ENCODE data around the gene ABCB9. TPM values are rescaled to one million over a fixed set of nuclear protein-coding genes. Genes with fewer than 3 reads are reported as not detected.
"Not testable (repeated sequence)": the region's sequence is repeated elsewhere in the genome, so short reads cannot be mapped to it uniquely, and the experiment has no call there.

Gene ABCB9
- total RNA-seq (3.9 and 4.4 TPM in 2 replicates), polyA plus RNA-seq (5.5 and 7.3 TPM in 2 replicates)

DNA sequence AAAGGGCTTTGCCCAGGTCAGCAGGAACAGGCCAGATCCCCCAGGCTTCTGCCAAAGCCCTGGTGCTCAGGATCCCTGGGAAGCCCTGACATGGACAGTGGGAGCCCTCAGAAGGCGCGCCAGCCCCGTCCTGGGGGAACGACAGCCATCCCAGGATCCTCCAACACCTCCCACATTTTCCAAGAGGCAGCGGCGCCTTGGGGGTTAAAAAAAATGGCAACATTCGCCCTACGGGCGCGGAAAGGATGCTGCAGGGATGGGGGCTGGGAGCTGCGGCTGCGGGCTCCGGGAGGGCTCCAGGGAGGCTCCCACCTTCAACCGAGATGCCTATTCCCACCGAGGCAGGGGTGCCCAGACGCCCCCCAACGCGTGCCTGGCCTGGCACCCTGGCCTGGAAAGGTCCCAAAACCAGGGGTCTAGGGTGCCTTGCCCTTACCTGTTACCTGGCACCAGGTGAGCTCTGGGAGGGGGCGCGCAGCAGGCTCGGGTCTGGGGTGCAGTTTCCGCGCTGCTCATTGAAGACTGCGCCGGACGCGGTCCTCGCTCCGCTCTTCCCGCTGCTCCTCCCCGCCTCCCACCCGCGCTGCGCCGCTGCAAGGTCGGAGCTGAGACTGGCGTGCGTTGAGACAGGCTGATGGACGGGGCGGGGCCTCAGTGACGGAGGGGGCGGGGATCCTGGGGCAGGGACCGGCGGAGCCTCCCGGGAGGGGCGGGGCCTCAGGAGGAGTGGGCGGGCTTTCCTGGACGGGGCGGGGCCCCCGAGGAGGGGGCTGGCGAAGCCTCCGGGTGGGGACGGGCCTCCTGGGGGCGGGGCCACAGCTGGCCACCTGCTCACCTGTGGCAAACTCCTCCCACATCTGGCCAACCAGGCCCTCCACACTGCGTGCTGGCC is at the start of gene ABCB9:
TSS of gene ABCB9 (minus strand) at position 613 of the 892 bp plus-strand sequence. CDS start 6,228 bp downstream, outside the sequence.
- H3K36me3 ChIP-seq (replicated peaks; ENCODE audit: insufficient read depth, low read depth): no peaks in the 10 kb centered on the region
- no peaks in the 10 kb centered on the region for H3K9me3 ChIP-seq (ENCODE audit: low read depth)
- peak; percentile 98 for DNase-seq (ENCODE audit: low spot score)
- no peaks in the 10 kb centered on the region for H3K27me3 ChIP-seq
- 1% methylated on average over 38 of the region's 55 CpGs for WGBS (ENCODE audit: low lambda C conversion rate, missing lambda C conversion rate)
- no peaks in the 10 kb centered on the region for H3K9me2 ChIP-seq (replicated peaks; ENCODE audit: insufficient read depth)
- no peaks in the 10 kb centered on the region for H3K79me2 ChIP-seq
- H3K4me3 ChIP-seq: peak within 1 kb of the TSS; percentile 30
- H3K27ac ChIP-seq: no peak within 1 kb of the TSS
- H4K20me1 ChIP-seq (ENCODE audit: insufficient read depth, poor library complexity, severe bottlenecking): no peaks in the 10 kb centered on the region
- peak within 1 kb of the TSS; percentile 56 for H2AFZ ChIP-seq
- H3K4me1 ChIP-seq (ENCODE audit: insufficient read depth): peaks cover 9% of the 10 kb centered on the region
- TF ChIP-seq, protein P1, sequence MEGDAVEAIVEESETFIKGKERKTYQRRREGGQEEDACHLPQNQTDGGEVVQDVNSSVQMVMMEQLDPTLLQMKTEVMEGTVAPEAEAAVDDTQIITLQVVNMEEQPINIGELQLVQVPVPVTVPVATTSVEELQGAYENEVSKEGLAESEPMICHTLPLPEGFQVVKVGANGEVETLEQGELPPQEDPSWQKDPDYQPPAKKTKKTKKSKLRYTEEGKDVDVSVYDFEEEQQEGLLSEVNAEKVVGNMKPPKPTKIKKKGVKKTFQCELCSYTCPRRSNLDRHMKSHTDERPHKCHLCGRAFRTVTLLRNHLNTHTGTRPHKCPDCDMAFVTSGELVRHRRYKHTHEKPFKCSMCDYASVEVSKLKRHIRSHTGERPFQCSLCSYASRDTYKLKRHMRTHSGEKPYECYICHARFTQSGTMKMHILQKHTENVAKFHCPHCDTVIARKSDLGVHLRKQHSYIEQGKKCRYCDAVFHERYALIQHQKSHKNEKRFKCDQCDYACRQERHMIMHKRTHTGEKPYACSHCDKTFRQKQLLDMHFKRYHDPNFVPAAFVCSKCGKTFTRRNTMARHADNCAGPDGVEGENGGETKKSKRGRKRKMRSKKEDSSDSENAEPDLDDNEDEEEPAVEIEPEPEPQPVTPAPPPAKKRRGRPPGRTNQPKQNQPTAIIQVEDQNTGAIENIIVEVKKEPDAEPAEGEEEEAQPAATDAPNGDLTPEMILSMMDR (IDR thresholded peaks at IDR 0.05; ENCODE audit: poor library complexity): no peak
- no peak for TF ChIP-seq EZH2phosphoT487 (IDR thresholded peaks at IDR 0.05; ENCODE audit: low read depth, severe bottlenecking, unreplicated experiment)
- peak within 1 kb of the TSS; percentile 97 for H3K4me2 ChIP-seq

DNA sequence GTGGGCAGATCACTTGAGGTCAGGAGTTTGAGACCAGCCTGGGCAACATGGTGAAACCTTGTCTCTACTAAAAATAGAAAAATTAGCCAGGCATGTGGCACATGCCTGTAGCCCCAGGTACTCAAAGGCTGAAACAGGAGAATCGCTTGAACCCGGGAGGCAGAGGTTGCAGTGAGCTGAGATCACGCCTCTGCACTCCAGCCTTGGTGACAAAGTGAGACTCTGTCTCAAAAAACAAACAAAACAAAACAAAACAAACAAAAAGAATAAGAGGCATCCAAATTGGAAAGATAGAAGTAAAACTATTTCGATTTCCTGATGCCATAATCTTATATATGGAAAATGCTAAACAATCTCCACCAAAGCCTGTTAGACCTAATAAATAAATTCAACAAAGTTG is 48.2 kb upstream of the ABCB9 start:
- WGBS (ENCODE audit: low lambda C conversion rate, missing lambda C conversion rate): 96% methylated on average over 4 of the region's 4 CpGs
- H3K4me3 ChIP-seq; H4K20me1 ChIP-seq (ENCODE audit: insufficient read depth, poor library complexity, severe bottlenecking); H3K27ac ChIP-seq; H3K9me3 ChIP-seq (ENCODE audit: low read depth); H3K79me2 ChIP-seq; H2AFZ ChIP-seq; H3K4me2 ChIP-seq; H3K9me2 ChIP-seq (replicated peaks; ENCODE audit: insufficient read depth); DNase-seq (ENCODE audit: low spot score); H3K36me3 ChIP-seq (replicated peaks; ENCODE audit: insufficient read depth, low read depth); H3K27me3 ChIP-seq: not testable (repeated sequence)
- H3K4me1 ChIP-seq (ENCODE audit: insufficient read depth): peaks cover 13% of the 10 kb centered on the region

DNA sequence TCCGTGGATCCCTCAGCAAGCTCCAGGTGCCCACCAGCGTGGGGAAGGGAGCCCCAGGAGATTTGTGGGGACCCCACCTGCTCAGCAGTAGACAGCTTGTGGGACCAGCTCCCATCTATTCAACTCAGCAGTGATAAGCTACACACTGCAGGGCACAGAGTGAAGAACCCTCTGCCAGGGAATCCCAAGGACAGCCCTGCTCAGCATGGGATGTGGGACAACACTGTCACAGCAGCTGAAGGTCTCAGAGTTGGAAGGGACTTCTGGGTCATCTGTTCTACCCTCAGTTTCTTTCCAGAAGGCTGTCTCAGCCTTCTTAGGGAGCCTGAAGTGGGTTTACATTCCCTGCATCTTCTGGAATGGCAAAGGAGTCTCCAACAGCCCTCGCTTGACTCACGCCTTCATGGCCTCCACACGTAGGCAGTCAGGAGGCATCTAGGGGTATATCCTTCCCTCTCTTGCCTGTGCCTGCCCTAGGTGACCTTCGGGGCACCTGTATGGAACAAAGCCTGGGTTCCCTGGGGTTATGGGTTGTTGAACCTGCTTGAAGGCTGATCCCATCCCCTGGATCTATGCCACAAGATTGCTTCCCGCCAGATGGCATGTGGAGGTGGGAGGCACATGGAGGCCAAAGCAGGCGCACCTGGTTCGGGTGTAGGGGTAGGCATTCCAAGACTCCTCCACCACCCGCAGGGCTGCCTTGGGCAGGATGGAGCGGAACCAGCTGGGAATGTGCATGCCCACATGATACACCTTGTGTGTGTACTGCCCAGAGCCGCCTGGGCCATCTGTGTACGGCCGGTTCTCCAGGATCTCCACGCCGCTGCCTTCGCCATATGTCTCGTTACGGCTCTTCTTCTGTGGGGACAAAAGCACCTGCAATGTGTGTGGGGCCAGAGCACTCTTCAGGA is 47.2 kb upstream of the ABCB9 start:
- no peaks in the 10 kb centered on the region for H4K20me1 ChIP-seq (ENCODE audit: insufficient read depth, poor library complexity, severe bottlenecking)
- no peaks in the 10 kb centered on the region for H3K36me3 ChIP-seq (replicated peaks; ENCODE audit: insufficient read depth, low read depth)
- H3K79me2 ChIP-seq: no peaks in the 10 kb centered on the region
- H3K9me3 ChIP-seq (ENCODE audit: low read depth): no peaks in the 10 kb centered on the region
- peaks cover 3% of the 10 kb centered on the region for H3K4me1 ChIP-seq (ENCODE audit: insufficient read depth)
- no peak overlapping the region for H3K27ac ChIP-seq
- no peak overlapping the region for H3K4me3 ChIP-seq
- no peak overlapping the region for H2AFZ ChIP-seq
- H3K27me3 ChIP-seq: no peaks in the 10 kb centered on the region
- TF ChIP-seq EZH2phosphoT487 (IDR thresholded peaks at IDR 0.05; ENCODE audit: low read depth, severe bottlenecking, unreplicated experiment) (no peak), EZH2 (IDR thresholded peaks at IDR 0.05; ENCODE audit: borderline replicate concordance) (no peak)
- TF ChIP-seq, protein P1 (IDR thresholded peaks at IDR 0.05; ENCODE audit: poor library complexity): no peak
- WGBS (ENCODE audit: low lambda C conversion rate, missing lambda C conversion rate): 97% methylated on average over 19 of the region's 19 CpGs
- DNase-seq (ENCODE audit: low spot score): no peak
- no peak overlapping the region for H3K4me2 ChIP-seq
- H3K9me2 ChIP-seq (replicated peaks; ENCODE audit: insufficient read depth): no peaks in the 10 kb centered on the region

DNA sequence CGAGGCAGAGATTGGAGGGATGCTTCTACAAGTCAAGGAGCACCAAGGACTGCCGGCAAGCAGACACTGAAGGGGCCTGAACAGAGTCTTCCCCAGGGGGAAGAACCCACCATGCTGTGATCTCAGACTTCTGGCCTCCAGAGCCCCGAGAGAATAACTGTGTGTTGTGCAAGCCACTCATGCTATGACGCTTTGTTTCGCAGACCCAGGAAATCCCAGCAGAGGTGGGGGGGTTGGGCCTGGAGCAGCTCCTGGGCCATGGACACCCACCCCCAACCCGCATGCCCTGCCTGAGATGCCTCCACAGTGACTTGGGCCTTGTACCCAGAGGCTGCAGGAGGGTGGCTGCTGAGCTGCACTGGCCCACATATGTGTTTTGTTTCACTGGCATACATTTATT is 45.4 kb upstream of the ABCB9 start:
- no peak for TF ChIP-seq EZH2phosphoT487 (IDR thresholded peaks at IDR 0.05; ENCODE audit: low read depth, severe bottlenecking, unreplicated experiment)
- TF ChIP-seq, protein P1 (IDR thresholded peaks at IDR 0.05; ENCODE audit: poor library complexity): no peak
- TF ChIP-seq EZH2 (IDR thresholded peaks at IDR 0.05; ENCODE audit: borderline replicate concordance): no peak

More for the DNA sequence above, 45.4 kb upstream of the ABCB9 start:
- no peak overlapping the region for H3K4me2 ChIP-seq
- no peaks in the 10 kb centered on the region for H4K20me1 ChIP-seq (ENCODE audit: insufficient read depth, poor library complexity, severe bottlenecking)
- no peak overlapping the region for H3K27ac ChIP-seq
- H3K4me3 ChIP-seq: no peak overlapping the region
- H3K36me3 ChIP-seq (replicated peaks; ENCODE audit: insufficient read depth, low read depth): no peaks in the 10 kb centered on the region
- no peaks in the 10 kb centered on the region for H3K9me3 ChIP-seq (ENCODE audit: low read depth)
- 66% methylated on average over 6 of the region's 6 CpGs for WGBS (ENCODE audit: low lambda C conversion rate, missing lambda C conversion rate)
- no peak for DNase-seq (ENCODE audit: low spot score)
- H3K79me2 ChIP-seq: no peaks in the 10 kb centered on the region
- no peaks in the 10 kb centered on the region for H3K4me1 ChIP-seq (ENCODE audit: insufficient read depth)
- H3K9me2 ChIP-seq (replicated peaks; ENCODE audit: insufficient read depth): no peaks in the 10 kb centered on the region
- H2AFZ ChIP-seq: no peak overlapping the region
- H3K27me3 ChIP-seq: no peaks in the 10 kb centered on the region
